Measurements from ENCODE around the gene SF3A2. TPM values are rescaled to one million over a fixed set of nuclear protein-coding genes. Genes with fewer than 3 reads are reported as not detected.

Gene SF3A2
- total RNA-seq (2022; extraction: Qiagen RNA extraction; ENCODE audit: low read depth), result 55.3 to 77.1 TPM (median 72.5 TPM) in 5 replicates

GRCh38 chr19:2236314-2237050 is at the start of gene SF3A2, which contains the start of gene PLEKHJ1:
TSS of gene SF3A2 (plus strand) at chr19:2236824. CDS start at chr19:2243419, 6,595 bp downstream.
TSS of gene PLEKHJ1 (minus strand) at chr19:2236329. CDS start at chr19:2236248, 81 bp downstream.

DNA sequence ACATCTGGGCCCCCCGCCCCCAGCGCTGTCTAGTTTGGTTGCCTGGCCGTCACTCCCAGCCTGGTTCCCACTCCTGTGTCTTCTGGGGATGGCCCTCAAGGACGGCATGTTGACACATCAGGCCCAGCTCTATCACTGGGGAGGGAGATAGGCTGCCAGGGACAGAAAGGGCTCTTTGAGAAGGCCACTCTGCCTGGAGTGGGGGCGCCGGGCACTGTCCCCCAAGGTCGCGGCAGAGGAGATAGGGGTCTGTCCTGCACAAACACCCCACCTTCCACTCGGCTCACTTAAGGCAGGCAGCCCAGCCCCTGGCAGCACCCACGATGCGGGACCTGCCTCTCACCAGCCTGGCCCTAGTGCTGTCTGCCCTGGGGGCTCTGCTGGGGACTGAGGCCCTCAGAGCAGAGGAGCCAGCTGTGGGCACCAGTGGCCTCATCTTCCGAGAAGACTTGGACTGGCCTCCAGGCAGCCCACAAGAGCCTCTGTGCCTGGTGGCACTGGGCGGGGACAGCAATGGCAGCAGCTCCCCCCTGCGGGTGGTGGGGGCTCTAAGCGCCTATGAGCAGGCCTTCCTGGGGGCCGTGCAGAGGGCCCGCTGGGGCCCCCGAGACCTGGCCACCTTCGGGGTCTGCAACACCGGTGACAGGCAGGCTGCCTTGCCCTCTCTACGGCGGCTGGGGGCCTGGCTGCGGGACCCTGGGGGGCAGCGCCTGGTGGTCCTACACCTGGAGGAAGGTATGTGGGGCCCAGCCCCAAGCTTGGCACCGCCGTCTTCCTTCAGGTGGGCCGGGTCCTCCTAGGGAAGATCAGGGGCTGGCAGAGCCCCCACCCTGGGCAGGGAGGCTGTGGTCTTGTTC is 12.6 kb downstream of the SF3A2 start, which contains the start of gene AMH:
AMH (plus strand) TSS at position 314 of the 857 bp plus-strand sequence; CDS start at position 324, 10 bp downstream.

DNA sequence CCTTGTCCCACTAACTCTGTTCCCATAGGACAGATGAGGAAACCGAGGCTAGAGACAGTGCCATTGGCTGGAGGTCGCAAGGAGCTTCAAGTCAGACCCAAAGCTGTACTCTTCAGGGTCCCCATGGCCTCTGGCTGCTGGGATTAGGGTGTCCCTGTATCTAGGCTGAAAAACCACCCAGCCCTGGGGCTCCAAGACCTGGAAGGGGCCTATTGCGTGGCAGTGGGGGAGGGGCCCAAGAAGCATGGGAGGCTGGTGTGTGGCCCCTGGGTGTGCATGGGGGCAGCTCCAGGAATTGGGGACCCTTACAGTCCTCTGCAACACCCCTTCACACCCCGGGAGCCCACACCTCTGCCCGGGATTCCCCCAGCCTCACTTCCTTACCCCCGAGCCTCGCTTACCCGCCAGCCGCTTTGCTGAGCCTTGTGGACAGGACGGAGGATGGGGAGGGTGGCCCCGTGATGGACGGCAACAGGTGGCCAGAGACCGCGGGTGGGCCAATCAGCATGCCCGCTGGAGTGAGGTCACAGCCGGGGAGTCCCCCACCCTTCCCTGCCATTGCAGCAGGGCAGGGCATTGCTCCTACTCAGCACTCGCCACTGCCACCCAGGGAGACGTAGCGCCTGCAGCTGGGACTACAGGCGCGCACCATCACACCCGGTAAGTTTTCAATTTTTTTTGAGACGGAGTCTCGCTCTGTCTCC is 19.5 kb downstream of the SF3A2 start, which contains the start of gene JSRP1:
JSRP1 (minus strand) TSS at position 436 of the 704 bp plus-strand sequence. CDS start 1,103 bp downstream, outside the sequence.

DNA sequence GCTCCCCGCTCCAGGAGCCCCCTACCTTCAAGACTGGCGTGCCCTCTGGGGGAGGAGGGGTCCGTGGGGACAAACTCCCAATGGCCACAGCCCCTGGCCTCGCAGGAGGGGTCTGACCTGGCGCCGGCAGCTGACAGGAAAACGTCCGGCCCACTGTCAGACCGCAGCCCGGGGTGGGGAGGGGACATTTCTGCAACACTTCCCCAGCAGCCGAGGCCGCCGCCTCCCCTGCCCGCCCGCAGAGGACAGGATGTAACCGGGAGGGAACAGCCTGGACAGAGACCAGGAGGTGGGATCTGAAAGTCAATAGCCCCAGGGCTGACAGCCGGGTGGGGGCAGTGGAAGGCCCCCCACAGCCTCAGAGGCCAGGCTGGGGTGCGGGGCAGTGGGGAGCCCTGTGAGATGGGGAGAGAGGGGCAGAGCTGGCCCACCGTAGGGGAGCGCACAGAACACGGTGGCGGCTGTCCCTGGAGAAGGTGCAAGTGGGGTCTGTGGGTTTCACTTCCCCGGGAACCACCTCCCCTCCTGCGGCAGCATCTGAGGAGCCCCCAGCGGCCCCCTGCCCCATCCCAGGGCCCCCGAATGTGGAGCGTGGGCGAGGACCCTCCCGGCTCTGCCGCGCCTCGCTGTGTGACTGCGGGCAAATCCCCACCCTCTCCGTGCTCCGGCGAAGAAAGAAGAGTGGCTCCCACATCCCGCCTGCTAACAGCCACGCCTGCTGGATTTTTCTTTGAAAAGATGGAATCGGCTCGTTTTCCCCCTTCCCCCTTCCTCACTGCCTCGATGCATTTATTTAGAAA is 45.6 kb downstream of the SF3A2 start, which contains the start of gene PEAK3:
PEAK3 (minus strand) TSS at position 114 of the 800 bp plus-strand sequence. CDS start 1,244 bp downstream, outside the sequence.

Other genes with a start within 250 kb of the SF3A2 start
- 20.5 to 49.3 TPM (median 44.8 TPM) in 5 replicates for gene BTBD2, start 221.1 kb upstream of the SF3A2 start, total RNA-seq (2022; extraction: Qiagen RNA extraction; ENCODE audit: low read depth)
- 35.6 to 83.3 TPM (median 75.7 TPM) in 5 replicates for gene MKNK2, start 185.6 kb upstream of the SF3A2 start, total RNA-seq (2022; extraction: Qiagen RNA extraction; ENCODE audit: low read depth)
- 9.7 to 16.0 TPM (median 12.5 TPM) in 5 replicates for gene MOB3A, start 140.5 kb upstream of the SF3A2 start, total RNA-seq (2022; extraction: Qiagen RNA extraction; ENCODE audit: low read depth)
- 0.42 to 1.8 TPM (median 0.70 TPM) in 4 of 5 replicates, not detected in the other for gene IZUMO4, start 139.9 kb upstream of the SF3A2 start, total RNA-seq (2022; extraction: Qiagen RNA extraction; ENCODE audit: low read depth)
- gene AP3D1, start 85.3 kb upstream of the SF3A2 start, total RNA-seq (2022; extraction: Qiagen RNA extraction; ENCODE audit: low read depth), result 43.3 to 77.0 TPM (median 72.5 TPM) in 5 replicates
- 7.2 to 17.5 TPM (median 16.5 TPM) in 5 replicates for gene DOT1L, start 72.9 kb upstream of the SF3A2 start, total RNA-seq (2022; extraction: Qiagen RNA extraction; ENCODE audit: low read depth)
- 30.0 to 62.7 TPM (median 56.1 TPM) in 5 replicates for gene PLEKHJ1, start 495 bp upstream of the SF3A2 start, total RNA-seq (2022; extraction: Qiagen RNA extraction; ENCODE audit: low read depth)
- gene AMH, start 12.5 kb downstream of the SF3A2 start, total RNA-seq (2022; extraction: Qiagen RNA extraction; ENCODE audit: low read depth), result 5.3 to 22.3 TPM (median 16.9 TPM) in 5 replicates
- 0.49 to 1.8 TPM (median 0.87 TPM) in 4 of 5 replicates, not detected in the other for gene JSRP1, start 19.6 kb downstream of the SF3A2 start, total RNA-seq (2022; extraction: Qiagen RNA extraction; ENCODE audit: low read depth)
- 0.07 TPM in 1 of 5 replicates, not detected in the others for gene PEAK3, start 45.4 kb downstream of the SF3A2 start, total RNA-seq (2022; extraction: Qiagen RNA extraction; ENCODE audit: low read depth)
- not detected in 5 replicates for gene LINGO3, start 71.3 kb downstream of the SF3A2 start, total RNA-seq (2022; extraction: Qiagen RNA extraction; ENCODE audit: low read depth)
- gene LSM7, start 91.8 kb downstream of the SF3A2 start, total RNA-seq (2022; extraction: Qiagen RNA extraction; ENCODE audit: low read depth), result 135 to 172 TPM (median 154 TPM) in 5 replicates
- 8.3 to 27.9 TPM (median 21.2 TPM) in 5 replicates for gene SPPL2B, start 91.9 kb downstream of the SF3A2 start, total RNA-seq (2022; extraction: Qiagen RNA extraction; ENCODE audit: low read depth)
- 0.04 TPM in 1 of 5 replicates, not detected in the others for gene TMPRSS9, start 123.4 kb downstream of the SF3A2 start, total RNA-seq (2022; extraction: Qiagen RNA extraction; ENCODE audit: low read depth)
- 48.7 to 125 TPM (median 112 TPM) in 5 replicates for gene TIMM13, start 190.8 kb downstream of the SF3A2 start, total RNA-seq (2022; extraction: Qiagen RNA extraction; ENCODE audit: low read depth)
- gene LMNB2, start 220.1 kb downstream of the SF3A2 start, total RNA-seq (2022; extraction: Qiagen RNA extraction; ENCODE audit: low read depth), result 51.1 to 89.2 TPM (median 88.5 TPM) in 5 replicates
- 70.8 to 82.8 TPM (median 78.0 TPM) in 5 replicates for gene GADD45B, start 239.3 kb downstream of the SF3A2 start, total RNA-seq (2022; extraction: Qiagen RNA extraction; ENCODE audit: low read depth)